ENCODE measurements around the gene FNIP1. TPM values are rescaled to one million over a fixed set of nuclear protein-coding genes. Genes with fewer than 3 reads are reported as not detected.
"Not testable (repeated sequence)": the region's sequence is repeated elsewhere in the genome, so short reads cannot be mapped to it uniquely, and the experiment has no call there.

Gene FNIP1
- total RNA-seq, 1 experiment from 2014 or later, result 16.4 TPM

DNA sequence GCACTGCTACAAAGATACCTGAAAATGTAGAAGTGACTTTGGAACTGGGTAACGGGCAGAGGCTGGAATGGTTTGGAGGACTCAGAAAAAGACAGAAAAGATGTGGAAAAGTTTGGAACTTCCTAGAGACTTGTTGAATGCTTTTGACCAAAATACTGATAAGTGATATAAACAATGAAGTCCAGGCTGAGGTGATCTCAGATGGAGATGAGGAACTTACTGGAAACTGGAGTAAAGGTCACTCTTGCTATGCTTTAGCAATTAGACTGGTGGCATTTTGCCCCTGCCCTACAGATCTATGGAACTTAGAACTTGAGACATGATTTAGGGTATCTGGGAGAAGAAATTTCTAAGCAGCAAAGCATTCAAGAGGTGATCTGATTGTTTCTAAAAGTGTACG lies 203.4 kb downstream of the FNIP1 start:
- intact Hi-C loops (cut with micrococcal nuclease), result loop anchor here (5.0 kb wide), 1 partner anchor 219 kb away; no protein-coding TSS in a partner anchor
- H3K9me2 ChIP-seq (ENCODE audit: insufficient read depth); H3K4me1 ChIP-seq (ENCODE audit: control insufficient read depth in 1 of 2, insufficient read depth in 2 of 2, low read length in 2 of 2); H3K9ac ChIP-seq (ENCODE audit: low read length); DNase-seq (ENCODE audit: low read depth, low spot score); ATAC-seq; H3K27me3 ChIP-seq (ENCODE audit: insufficient read depth, low read length); H3K4me2 ChIP-seq (ENCODE audit: low read length); H3K4me3 ChIP-seq (replicated peaks in 1 of 2; ENCODE audit: low read depth in 1 of 2, low read length in 2 of 2); CTCF ChIA-PET; H4K20me1 ChIP-seq (ENCODE audit: insufficient read depth); POLR2A ChIA-PET; H2AFZ ChIP-seq (ENCODE audit: low read depth, low read length, poor library complexity, severe bottlenecking); RAD21 ChIA-PET (ENCODE audit: low non-redundant PET in 1 of 2, low total read pairs in 2 of 2, uncharacterized antibody in 2 of 2, unreplicated experiment in 2 of 2); H3K36me3 ChIP-seq (ENCODE audit: control insufficient read depth in 1 of 2, insufficient read depth in 2 of 2, low read length in 2 of 2); H3K9me3 ChIP-seq (ENCODE audit: control insufficient read depth in 1 of 2, insufficient read depth in 1 of 2, low read depth in 1 of 2, low read length in 2 of 2); H3K27ac ChIP-seq (ENCODE audit: low read depth, low read length); BruUV-seq (replicated peaks): not testable (repeated sequence)
- H3K79me2 ChIP-seq (ENCODE audit: insufficient read depth, low read length), result peaks cover 88% of the 10 kb centered on the region

Other genes starting within 250 kb of the FNIP1 start
- gene RAPGEF6, start 161.8 kb downstream of the FNIP1 start, total RNA-seq (2021; ENCODE audit: unreplicated experiment), result 18.4 TPM
- gene MEIKIN, start 148.6 kb upstream of the FNIP1 start, total RNA-seq (2021; ENCODE audit: unreplicated experiment), result not detected
- 2.3 TPM for gene ACSL6, start 214.6 kb upstream of the FNIP1 start, total RNA-seq (2021; ENCODE audit: unreplicated experiment)

Data from HCT116 (cell line).